Mesothelial cell of epicardium (in vitro differentiated cells): ENCODE measurements around the gene PDZRN4. TPM values are rescaled to one million over a fixed set of nuclear protein-coding genes. Genes with fewer than 3 reads are reported as not detected.
A peak's percentile ranks its signal among the peaks of the same experiment; 100 is the strongest.

Experiments
- DNase-seq, 2 experiments: peaks; one replicate each; pipeline ENCODE4 v3.0.0; 2021; ENCODE audit warnings: low spot score in 2 of 2; ENCODE audit not compliant: unreplicated experiment in 2 of 2
- H3K27ac Mint-ChIP-seq: 2 replicates; pipeline ENCODE4 v1.8.0; 2021; ENCODE audit warnings: mixed read lengths
- H3K27me3 Mint-ChIP-seq: 2 replicates; pipeline ENCODE4 v1.8.0; 2021; ENCODE audit warnings: low read depth, mixed read lengths
- H3K36me3 Mint-ChIP-seq: 2 replicates; pipeline ENCODE4 v1.8.0; 2021; ENCODE audit warnings: mixed read lengths
- H3K4me1 Mint-ChIP-seq: 2 replicates; pipeline ENCODE4 v1.8.0; 2021; ENCODE audit warnings: mixed read lengths
- H3K4me3 Mint-ChIP-seq: 2 replicates; pipeline ENCODE4 v1.8.0; 2021; ENCODE audit warnings: mild to moderate bottlenecking, moderate library complexity, mixed read lengths
- H3K9me3 Mint-ChIP-seq: 2 replicates; pipeline ENCODE4 v1.8.0; 2021; ENCODE audit warnings: mixed read lengths
- CTCF ChIP-seq: fragments of 200-600 bp; sonication (generic); IDR thresholded peaks from one replicate; pipeline ENCODE4 v1.5.0; 2021; ENCODE audit warnings: antibody characterized with exemption; ENCODE audit not compliant: unreplicated experiment
- total RNA-seq: library from RNA; stranded (reverse); gene quantifications from 3 replicates; pipeline ENCODE4 v1.2.1, GENCODE V29; 2021

PDZRN4 gene
- total RNA-seq, 1 donor from 2014 or later: 1.5 TPM

GRCh38 chr12:41521872-41522379 is 333.8 kb downstream of the PDZRN4 start:
- H3K36me3 Mint-ChIP-seq: no peaks in the 10 kb centered on the region
- H3K27me3 Mint-ChIP-seq: no peaks in the 10 kb centered on the region
- no peak for DNase-seq
- peak overlapping the region; percentile 86 for H3K27ac Mint-ChIP-seq
- peaks cover 45% of the 10 kb centered on the region for H3K4me1 Mint-ChIP-seq
- TF ChIP-seq CTCF: no peak
- no peaks in the 10 kb centered on the region for H3K9me3 Mint-ChIP-seq
- peak overlapping the region; percentile 5 for H3K4me3 Mint-ChIP-seq

- no peaks in the 10 kb centered on the region for H3K27me3 Mint-ChIP-seq
- H3K27ac Mint-ChIP-seq: no peak overlapping the region
Measured at GRCh38 chr12:41527062-41527461, 338.9 kb downstream of the PDZRN4 start.

GRCh38 chr12:41527534-41528116 is 339.5 kb downstream of the PDZRN4 start:
- H3K4me1 Mint-ChIP-seq: peaks cover 20% of the 10 kb centered on the region
- DNase-seq: no peak

More at GRCh38 chr12:41527062-41527461, 338.9 kb downstream of the PDZRN4 start:
- no peaks in the 10 kb centered on the region for H3K9me3 Mint-ChIP-seq
- TF ChIP-seq CTCF: no peak
- no peak for DNase-seq
- H3K4me3 Mint-ChIP-seq: no peak overlapping the region
- H3K36me3 Mint-ChIP-seq: no peaks in the 10 kb centered on the region
- peaks cover 26% of the 10 kb centered on the region for H3K4me1 Mint-ChIP-seq

GRCh38 chr12:41528874-41529273 is 340.8 kb downstream of the PDZRN4 start:
- H3K9me3 Mint-ChIP-seq: no peaks in the 10 kb centered on the region
- TF ChIP-seq CTCF: no peak
- peaks cover 12% of the 10 kb centered on the region for H3K4me1 Mint-ChIP-seq
- H3K27me3 Mint-ChIP-seq: no peaks in the 10 kb centered on the region
- H3K27ac Mint-ChIP-seq: no peak overlapping the region
- no peak for DNase-seq
- H3K36me3 Mint-ChIP-seq: no peaks in the 10 kb centered on the region
- no peak overlapping the region for H3K4me3 Mint-ChIP-seq

More at GRCh38 chr12:41527534-41528116, 339.5 kb downstream of the PDZRN4 start:
- no peaks in the 10 kb centered on the region for H3K9me3 Mint-ChIP-seq
- no peaks in the 10 kb centered on the region for H3K36me3 Mint-ChIP-seq
- H3K27ac Mint-ChIP-seq: no peak overlapping the region
- no peaks in the 10 kb centered on the region for H3K27me3 Mint-ChIP-seq
- no peak overlapping the region for H3K4me3 Mint-ChIP-seq
- no peak for TF ChIP-seq CTCF

- Mint-ChIP-seq H3K4me1 (peaks cover 18% of the 10 kb centered on the region), H3K36me3 (no peaks in the 10 kb centered on the region), H3K4me3 (no peak overlapping the region), H3K9me3 (no peaks in the 10 kb centered on the region), H3K27ac (no peak overlapping the region), H3K27me3 (no peaks in the 10 kb centered on the region)
- TF ChIP-seq CTCF: no peak
- no peak for DNase-seq
Measured at GRCh38 chr12:41530441-41530840, 342.3 kb downstream of the PDZRN4 start.
